Right forelimb (tissue), 1 donor: ENCODE data around the gene ECSCR.
"Not testable (repeated sequence)": the region's sequence is repeated elsewhere in the genome, so short reads cannot be mapped to it uniquely, and the experiment has no call there.

Experiments used
- DNase-seq: peaks from one replicate; pipeline ENCODE4 v3.0.0-alpha.2; 2018

ECSCR gene

GRCh38 chr5:139462586-139463276, at the start of gene ECSCR:
ECSCR (minus strand) TSS chr5:139462743; CDS start chr5:139462670, 73 bp downstream.
- DNase-seq, result no peak

- not testable (repeated sequence) for DNase-seq
Measured at GRCh38 chr5:139504722-139505121, 42.2 kb upstream of the ECSCR start.

DNA sequence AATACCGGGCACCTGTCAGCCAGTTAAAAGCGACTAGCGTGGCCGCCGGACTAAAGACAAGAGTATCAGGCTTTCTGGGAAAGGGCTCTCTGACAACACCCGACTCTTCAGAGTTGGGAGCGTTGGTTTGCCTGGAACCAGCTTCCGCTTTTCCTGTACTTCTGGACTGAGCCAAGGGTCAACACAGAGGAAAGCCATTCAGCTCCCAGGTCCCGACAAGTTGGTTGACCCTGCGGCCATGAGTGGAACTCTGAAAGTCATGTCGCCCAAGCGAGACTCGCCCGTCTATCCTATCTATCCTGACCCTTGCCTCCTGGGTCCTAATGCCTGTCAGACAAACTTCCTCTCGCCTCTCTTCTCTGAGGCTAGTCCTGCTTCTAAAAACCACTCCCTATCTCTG, 41.3 kb upstream of the ECSCR start:
- DNase-seq, result not testable (repeated sequence)

- not testable (repeated sequence) for DNase-seq
Measured at GRCh38 chr5:139503036-139503817, 40.7 kb upstream of the ECSCR start.

DNA sequence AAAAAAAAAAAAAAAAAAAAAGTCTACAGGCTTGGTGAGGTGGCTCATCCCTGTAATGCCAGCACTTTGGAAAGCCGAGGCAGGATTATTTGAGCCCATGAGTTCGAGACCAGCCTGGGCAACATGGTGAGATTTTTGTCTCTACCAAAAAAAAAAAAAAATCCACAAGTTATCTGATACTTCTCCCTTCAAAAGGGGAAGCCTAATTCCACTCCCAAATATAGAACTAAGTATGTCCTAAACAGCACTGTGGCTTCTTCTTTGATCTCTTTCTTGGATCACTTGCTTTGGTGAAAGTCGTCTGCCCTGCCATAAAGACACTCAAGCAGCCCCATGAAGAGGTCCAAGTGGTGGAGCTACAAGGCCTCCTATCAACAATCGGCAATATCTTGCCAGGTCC, 38.8 kb upstream of the ECSCR start:
- DNase-seq, result no peak

GRCh38 chr5:139495638-139496435, 33.3 kb upstream of the ECSCR start:
- DNase-seq, result no peak

- no peak for DNase-seq
Measured at GRCh38 chr5:139494832-139495231, 32.3 kb upstream of the ECSCR start.

DNA sequence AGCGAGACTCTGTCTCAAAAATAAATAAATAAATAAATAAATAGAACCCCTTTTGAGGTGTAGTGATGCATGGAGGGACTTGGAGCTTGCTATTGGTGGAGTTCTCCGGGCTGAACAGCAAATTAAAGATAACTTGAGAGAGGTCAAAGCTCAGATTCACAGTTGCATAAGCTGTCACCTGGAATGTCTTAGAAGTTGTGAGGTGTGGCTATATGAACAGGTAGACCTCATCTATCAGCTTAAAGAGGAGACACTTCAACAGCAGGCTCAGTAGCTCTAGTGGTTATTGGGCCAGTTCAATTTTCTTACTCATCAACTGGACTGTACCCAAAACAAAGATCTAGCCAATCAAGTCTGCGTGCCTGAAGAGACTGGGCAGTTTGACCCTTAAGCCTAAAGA, 31.7 kb upstream of the ECSCR start:
- no peak for DNase-seq

DNA sequence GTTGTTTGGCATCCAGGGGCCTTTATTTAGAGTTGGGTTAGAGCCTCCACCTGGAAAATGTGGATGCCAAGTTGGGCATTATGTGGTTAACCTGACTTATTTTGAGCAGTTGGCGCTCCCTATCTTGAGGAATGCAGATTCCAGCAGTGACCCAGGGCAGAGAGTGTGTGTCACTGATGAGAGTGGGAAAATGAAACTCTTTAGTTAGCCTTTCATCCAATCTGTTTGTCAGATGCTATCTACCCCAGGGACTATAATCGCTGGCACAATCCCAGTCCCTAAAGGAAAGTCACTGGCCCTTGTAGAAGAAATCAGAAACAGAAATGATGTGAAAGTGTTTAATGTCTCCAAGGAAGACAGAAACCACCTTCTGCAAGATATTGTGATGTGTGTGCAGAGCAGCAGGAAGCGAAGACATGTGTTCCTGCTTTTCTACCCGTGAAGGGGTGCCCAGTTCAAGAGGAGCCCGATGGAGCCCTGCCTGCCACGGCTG, 30.2 kb upstream of the ECSCR start:
- DNase-seq, result no peak

DNA sequence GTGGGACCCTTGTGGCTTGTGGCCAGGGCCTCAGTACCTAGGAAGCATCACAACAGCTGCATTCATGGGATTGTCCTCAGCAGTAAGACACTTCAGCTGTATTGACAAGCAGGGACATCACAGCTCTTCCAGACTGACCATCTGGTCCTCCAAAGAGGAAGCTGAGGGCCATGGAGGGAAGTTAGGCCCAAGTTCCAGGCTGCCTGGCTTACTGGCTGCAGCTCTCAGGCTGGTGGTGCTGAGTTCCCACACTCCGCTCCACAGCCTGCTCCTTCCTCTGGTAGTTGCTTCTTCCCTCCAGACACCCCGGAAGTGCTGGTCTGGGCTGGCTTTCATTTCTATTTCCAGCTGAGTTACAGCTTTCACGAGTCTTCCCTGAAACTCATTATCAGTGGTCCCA, 25.7 kb upstream of the ECSCR start:
- no peak for DNase-seq

DNA sequence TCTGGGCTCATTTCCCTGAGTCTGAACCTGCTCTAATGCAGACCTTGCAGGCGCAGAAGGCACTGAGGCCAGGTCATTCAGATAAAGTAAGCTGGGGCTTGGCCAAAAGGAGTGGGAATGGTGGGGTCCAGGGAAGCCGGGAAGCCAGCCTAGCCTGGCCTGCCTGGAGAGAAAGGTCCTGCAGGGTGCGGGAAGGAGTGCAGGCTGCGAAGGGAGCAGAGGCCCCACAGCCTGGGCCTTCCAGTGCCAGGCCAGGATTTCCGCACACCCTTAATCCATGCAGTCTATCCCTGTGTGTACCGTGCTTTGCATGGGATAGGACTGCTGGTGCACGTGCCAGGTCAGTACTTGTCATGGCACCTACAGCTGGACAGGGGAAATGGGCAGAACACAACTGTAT, 23.7 kb upstream of the ECSCR start:
- DNase-seq, result peak; percentile 30

DNA sequence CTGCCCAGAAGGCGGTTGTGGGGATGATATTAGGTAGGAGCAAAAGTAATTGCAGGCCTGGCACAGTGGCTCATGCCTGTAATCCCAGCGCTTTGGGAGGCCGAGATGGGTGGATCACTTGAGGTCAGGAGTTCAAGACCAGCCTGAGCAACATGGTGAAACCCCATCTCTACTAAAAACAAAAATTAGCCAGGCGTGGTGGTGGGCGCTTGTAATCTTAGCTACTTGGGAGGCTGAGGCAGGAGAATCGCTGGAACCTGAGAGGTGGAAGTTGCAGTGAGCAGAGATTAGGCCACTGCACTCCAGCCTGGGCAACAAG, 20.3 kb upstream of the ECSCR start:
- not testable (repeated sequence) for DNase-seq

DNA sequence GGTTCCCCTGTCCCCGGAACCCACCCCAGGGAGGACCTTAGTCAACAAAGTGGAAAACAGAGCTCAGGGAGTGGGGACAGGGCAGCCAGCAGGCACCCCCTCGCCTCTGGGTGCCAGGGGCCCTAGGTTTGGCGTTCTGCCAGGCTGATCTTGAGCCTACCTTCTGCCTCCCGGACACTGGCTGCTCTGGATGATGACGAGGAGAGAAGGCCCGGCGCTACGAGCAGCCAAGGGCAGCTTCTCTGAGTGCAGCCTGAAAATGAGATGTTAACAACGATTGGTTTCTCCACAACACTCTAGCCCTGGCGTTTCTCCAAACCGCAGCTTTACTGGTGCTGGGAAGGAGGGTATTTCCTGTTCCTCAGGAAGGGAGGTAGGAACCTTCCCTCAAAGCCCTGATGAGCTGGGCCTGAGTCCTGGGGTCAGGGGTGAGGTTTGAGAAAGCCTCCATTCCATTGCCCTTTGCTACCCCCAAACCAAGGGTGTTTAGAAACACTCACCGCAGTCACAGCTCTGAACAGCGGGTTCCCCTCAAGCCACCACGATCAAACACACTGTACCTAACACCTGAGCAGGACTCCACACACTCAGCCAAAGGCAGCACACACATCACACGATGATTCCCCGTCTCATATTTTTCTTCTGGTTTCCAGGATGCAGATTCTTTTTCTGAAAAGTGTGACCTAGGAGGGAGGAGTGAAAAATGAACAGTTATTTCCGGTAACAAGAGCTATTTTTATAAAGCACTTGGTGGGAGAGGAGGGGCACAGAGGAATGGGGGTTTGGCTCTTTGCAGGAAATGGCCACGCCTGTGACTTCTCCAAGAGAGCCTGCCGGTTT, 19.7 kb upstream of the ECSCR start, which contains the start of gene STING1:
TSS of gene STING1 (minus strand) at position 709 of the 840 bp plus-strand sequence. CDS start 1,054 bp downstream, outside the sequence.
- DNase-seq, result peak; percentile 87

GRCh38 chr5:139481580-139482049, 19.1 kb upstream of the ECSCR start:
- DNase-seq, result no peak

GRCh38 chr5:139481122-139481533, 18.6 kb upstream of the ECSCR start:
- DNase-seq, result peak; percentile 80

GRCh38 chr5:139479729-139480128, 17.2 kb upstream of the ECSCR start:
- not testable (repeated sequence) for DNase-seq

DNA sequence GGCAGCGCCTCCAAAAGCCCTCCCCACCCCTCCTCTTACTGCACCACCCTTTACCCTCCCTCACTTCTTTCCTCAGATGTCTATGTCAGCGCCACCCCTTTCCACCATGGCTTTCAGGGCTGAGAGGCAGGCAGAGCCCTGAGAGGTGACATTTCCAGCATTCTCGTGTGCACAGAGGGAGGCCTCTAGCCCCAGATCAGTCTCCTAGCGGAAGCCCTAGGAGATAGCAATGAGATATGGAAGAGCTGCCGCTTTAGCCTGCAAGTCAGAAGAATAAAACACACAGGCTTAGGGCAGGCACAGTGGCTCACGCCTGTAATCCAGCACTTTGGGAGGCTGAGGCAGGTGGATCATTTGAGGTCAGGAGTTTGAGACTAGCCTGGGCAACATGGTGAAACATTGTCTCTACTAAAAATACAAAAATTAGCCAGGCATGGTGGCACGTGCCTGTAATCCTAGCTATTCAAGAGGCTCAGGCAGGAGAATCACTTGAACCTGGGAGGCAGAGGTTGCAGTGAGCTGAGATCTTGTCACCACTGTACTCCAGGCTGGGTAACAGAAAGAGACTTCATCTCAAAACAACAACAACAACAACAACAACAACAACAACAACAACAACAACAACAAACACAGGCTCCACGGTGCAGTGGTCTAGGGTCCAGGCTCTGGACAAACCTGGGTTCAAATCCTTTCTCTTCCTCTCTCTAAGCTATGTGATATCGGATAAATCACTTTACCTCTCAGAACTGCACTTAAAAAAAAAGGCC, 16.3 kb upstream of the ECSCR start:
- DNase-seq, result peak; percentile 19

DNA sequence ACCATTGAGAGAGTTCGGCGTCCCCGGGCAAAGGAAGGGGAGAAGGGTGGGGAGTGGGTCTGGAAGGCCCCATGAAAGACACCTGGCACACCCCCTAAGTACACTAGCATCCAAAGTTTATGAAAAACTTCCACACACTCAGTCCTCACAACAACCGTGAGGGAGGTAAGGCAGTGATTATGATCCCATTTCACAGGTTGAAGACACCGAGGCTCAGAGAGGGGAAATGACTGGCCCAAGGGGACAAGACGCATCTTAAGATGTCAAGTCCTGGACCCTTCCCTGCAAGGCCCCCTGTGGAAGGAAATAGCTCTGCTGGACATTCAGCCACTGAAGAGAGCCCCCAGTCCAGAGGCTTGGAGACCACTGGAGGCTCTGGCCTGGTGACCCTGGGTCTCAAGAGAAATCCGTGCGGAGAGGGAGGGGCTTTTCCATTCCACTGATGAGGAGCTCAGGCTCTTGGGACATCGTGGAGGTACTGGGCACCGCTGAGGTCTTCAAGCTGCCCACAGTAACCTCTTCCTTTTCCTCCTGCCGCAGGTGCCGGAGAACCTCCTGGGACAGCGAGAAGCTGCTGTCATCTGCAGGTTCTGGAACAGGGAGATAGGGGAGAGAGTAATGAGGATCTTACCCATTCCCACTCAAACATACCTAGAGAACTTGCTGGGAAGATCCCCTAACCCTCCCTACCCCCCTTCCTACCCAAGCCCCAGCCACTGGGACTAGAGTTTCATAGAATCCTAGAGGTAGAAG, 13.5 kb upstream of the ECSCR start:
- DNase-seq, result peak; percentile 19

GRCh38 chr5:139474890-139475791, 12.6 kb upstream of the ECSCR start:
- DNase-seq, result peak; percentile 51
